Measurements from ENCODE around the gene TRIM2. TPM values are rescaled to one million over a fixed set of nuclear protein-coding genes. Genes with fewer than 3 reads are reported as not detected.

The TRIM2 gene
- total and polyA plus RNA-seq, 9 donors, result 9.5 to 57.5 (median 44.4) TPM

- Histone ChIP-seq H3K36me3 (no peaks in the 10 kb centered on the region), H3K4me3 (peak within 1 kb of the TSS; percentile 68), H3K4me1 (ENCODE audit: insufficient read depth) (no peaks in the 10 kb centered on the region), H3K27me3 (no peaks in the 10 kb centered on the region), H3K27ac (no peak within 1 kb of the TSS), H3K9me3 (no peaks in the 10 kb centered on the region)
- intact Hi-C loops (cut with DNase I), result loop anchor here (2.0 to 10.0 kb wide), 5 partner anchors 110 to 233 kb away; partner anchors contain the start of gene TMEM131L (in 1 of the 4)
- TF ChIP-seq EP300 (IDR thresholded peaks at IDR 0.05) (no peak), CTCF (IDR thresholded peaks at IDR 0.05) (peak; percentile 76 to 99 (median 78))
- 0 to 1% (median 0%) methylated on average over 49 to 86 of the region's 86 CpGs for WGBS, 3 donors
- peak; percentile 82 to 91 (median 88) for DNase-seq
Measured at GRCh38 chr4:153344131-153345011, 140.1 kb downstream of the TRIM2 start, which contains the start of gene MND1. Gene MND1, plus strand, starts transcription at chr4:153344688. Its CDS starts 50 bp downstream, at chr4:153344738.

DNA sequence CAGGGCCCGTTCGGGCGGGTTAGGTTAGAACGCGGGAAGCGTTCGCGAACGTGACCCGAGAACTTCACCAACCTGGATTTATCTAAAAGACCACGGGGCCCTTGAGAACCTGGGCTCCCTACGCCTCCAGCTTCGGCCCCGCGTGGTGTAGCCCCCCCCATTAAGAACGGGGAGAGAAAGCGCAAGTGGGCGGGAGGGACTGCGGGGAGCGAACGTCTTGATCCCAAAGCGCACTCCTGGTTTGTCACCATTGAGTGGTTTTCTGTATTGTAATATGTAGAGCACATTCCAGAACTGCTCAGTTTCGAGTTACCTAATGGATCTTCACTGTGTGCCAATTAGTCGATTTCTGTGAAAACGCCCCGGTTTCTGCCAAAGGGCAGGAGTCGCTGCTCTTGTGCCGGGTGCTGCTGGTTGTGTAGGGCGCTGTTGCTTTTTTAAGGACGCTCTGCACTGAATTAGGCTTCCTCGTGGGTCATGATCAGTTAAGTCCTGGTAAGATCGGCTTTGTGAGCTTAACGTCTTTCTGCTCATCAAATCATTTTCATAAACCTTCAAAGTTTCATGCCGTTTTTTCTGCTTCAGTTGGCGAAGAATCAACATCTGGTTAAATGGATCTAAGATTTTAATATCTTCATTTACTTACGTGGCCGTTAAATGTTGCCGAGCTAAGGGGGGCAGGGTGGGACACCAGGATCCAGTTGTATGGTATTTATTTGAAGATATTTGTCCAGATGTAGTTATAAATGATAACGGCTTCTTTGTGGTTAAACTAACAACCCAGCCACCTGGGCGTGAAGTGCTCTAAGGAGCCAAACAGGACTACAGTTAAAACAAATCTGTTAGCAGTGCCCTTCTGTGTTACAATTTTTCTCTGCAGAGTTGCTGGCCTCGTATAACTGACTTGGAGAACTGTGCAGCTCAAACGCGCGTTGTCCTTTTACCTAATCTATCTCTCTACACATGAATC lies 141.1 kb downstream of the TRIM2 start:
- no peak for TF ChIP-seq CTCF (IDR thresholded peaks at IDR 0.05)
- TF ChIP-seq POLR2A (IDR thresholded peaks at IDR 0.05), result no peak
- TF ChIP-seq EP300 (IDR thresholded peaks at IDR 0.05), result no peak
- Histone ChIP-seq H3K27me3 (no peaks in the 10 kb centered on the region), H3K9me3 (no peaks in the 10 kb centered on the region), H3K36me3 (no peaks in the 10 kb centered on the region), H3K4me3 (peak overlapping the region; percentile 68), H3K4me1 (ENCODE audit: insufficient read depth) (no peaks in the 10 kb centered on the region), H3K27ac (no peak overlapping the region)
- WGBS, 3 donors, result 1% methylated on average over 44 of the region's 44 CpGs
- peak in 3 of 5 donors; percentile 12 to 44 (median 33) for DNase-seq
- intact Hi-C loops (cut with DNase I), result loop anchor here in 2 of 4 donors (2.0 to 10.0 kb wide), 4 partner anchors 110 to 232 kb away; partner anchors contain the start of gene TMEM131L (in 1 of the 2)

DNA sequence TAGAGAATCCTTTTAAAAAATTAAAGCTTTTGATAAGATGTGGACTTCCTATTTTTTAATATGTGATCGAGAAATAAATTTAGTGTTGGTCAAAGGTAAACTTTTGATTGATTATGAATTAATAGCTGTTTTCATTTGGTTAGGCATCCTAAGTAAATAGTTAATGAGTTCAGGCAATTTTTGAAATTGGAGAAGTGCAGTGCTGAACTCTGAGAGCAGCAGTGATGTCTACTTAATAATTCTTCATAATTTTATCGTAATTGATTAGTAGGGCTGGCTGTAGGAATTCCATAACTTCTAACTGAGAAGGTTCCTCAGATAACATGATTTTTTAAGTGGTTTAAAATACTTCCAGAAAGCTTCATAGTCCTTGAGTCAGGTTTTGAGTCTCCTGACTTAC lies 141.8 kb downstream of the TRIM2 start:
- H3K27me3 ChIP-seq, result no peaks in the 10 kb centered on the region
- intact Hi-C loops (cut with DNase I), result loop anchor here in 2 of 4 donors (10.0 kb wide), 2 partner anchors 109 to 119 kb away; partner anchors contain the start of gene TMEM131L (in 1 of the 2)
- no peak for DNase-seq
- H3K27ac ChIP-seq, result no peak overlapping the region
- no peaks in the 10 kb centered on the region for H3K9me3 ChIP-seq
- H3K4me1 ChIP-seq (ENCODE audit: insufficient read depth), result no peaks in the 10 kb centered on the region
- H3K4me3 ChIP-seq, result no peak overlapping the region
- WGBS, 3 donors, result 24 to 32% (median 25%) methylated on average over 2 of the region's 2 CpGs
- no peaks in the 10 kb centered on the region for H3K36me3 ChIP-seq
- TF ChIP-seq CTCF (IDR thresholded peaks at IDR 0.05) (no peak), EP300 (IDR thresholded peaks at IDR 0.05) (no peak)

GRCh38 chr4:153346563-153346962 lies 142.3 kb downstream of the TRIM2 start:
- DNase-seq, result no peak
- Histone ChIP-seq H3K36me3 (no peaks in the 10 kb centered on the region), H3K27me3 (no peaks in the 10 kb centered on the region), H3K4me1 (ENCODE audit: insufficient read depth) (no peaks in the 10 kb centered on the region), H3K27ac (no peak overlapping the region), H3K4me3 (no peak overlapping the region), H3K9me3 (no peaks in the 10 kb centered on the region)
- WGBS, 3 donors, result 69 to 73% (median 70%) methylated on average over 5 of the region's 5 CpGs
- TF ChIP-seq EP300 (IDR thresholded peaks at IDR 0.05) (no peak), CTCF (IDR thresholded peaks at IDR 0.05) (no peak), POLR2A (IDR thresholded peaks at IDR 0.05) (no peak)
- intact Hi-C loops (cut with DNase I), result loop anchor here in 2 of 4 donors (10.0 kb wide), 2 partner anchors 108 to 118 kb away; partner anchors contain the start of gene TMEM131L (in 1 of the 2)
